G401 (cell line): ENCODE results near the gene RNU6-1. TPM values are rescaled to one million over a fixed set of nuclear protein-coding genes. Genes with fewer than 3 reads are reported as not detected.

Experiments
- DNase-seq: peaks from one replicate; pipeline ENCODE4 v3.0.0-alpha.2; 2015; ENCODE audit warnings: low spot score
- in situ Hi-C: cut with HindIII; loops from 2 replicates; pipeline ENCODE4 v1.10.0; 2016; ENCODE audit warnings: low sequenced_read_pairs, mixed read lengths
- total RNA-seq: library from RNA; depleted of rRNA; stranded (reverse); fragments of >200 nt; shearing (Covaris generic); gene quantifications from 2 replicates; pipeline ENCODE4 v1.2.3, GENCODE V29; 2014

Gene RNU6-1
- total RNA-seq, 1 experiment from 2014 or later, result not detected

GRCh38 chr15:67824197-67824968 lies 15.5 kb downstream of the RNU6-1 start:
- in situ Hi-C loops, result no loop called here
- DNase-seq, result no peak

- no peak for DNase-seq
- in situ Hi-C loops, result no loop called here
These were observed 16.3 kb downstream of the RNU6-1 start for GRCh38 chr15:67823314-67824196.

- in situ Hi-C loops, result no loop called here
- no peak for DNase-seq
These were observed 17.1 kb downstream of the RNU6-1 start for GRCh38 chr15:67822537-67823313.

GRCh38 chr15:67821784-67822440 lies 17.9 kb downstream of the RNU6-1 start:
- in situ Hi-C loops, result no loop called here
- DNase-seq, result no peak

GRCh38 chr15:67820992-67821783 lies 18.7 kb downstream of the RNU6-1 start:
- in situ Hi-C loops, result no loop called here
- no peak for DNase-seq

- in situ Hi-C loops, result no loop called here
- DNase-seq, result no peak
These were observed 19.5 kb downstream of the RNU6-1 start for GRCh38 chr15:67820122-67820991.

GRCh38 chr15:67819636-67820035 lies 20.2 kb downstream of the RNU6-1 start:
- in situ Hi-C loops, result no loop called here
- DNase-seq, result no peak

- in situ Hi-C loops, result no loop called here
- no peak for DNase-seq
These were observed 21.4 kb downstream of the RNU6-1 start for GRCh38 chr15:67818464-67818863.

GRCh38 chr15:67816668-67817067 lies 23.2 kb downstream of the RNU6-1 start:
- in situ Hi-C loops, result no loop called here

GRCh38 chr15:67815036-67815592 lies 24.7 kb downstream of the RNU6-1 start:
- in situ Hi-C loops, result no loop called here

More at GRCh38 chr15:67816668-67817067, 23.2 kb downstream of the RNU6-1 start:
- no peak for DNase-seq

GRCh38 chr15:67813104-67813634 lies 26.7 kb downstream of the RNU6-1 start:
- in situ Hi-C loops, result no loop called here
- DNase-seq, result no peak

More at GRCh38 chr15:67815036-67815592, 24.7 kb downstream of the RNU6-1 start:
- no peak for DNase-seq

- in situ Hi-C loops, result no loop called here
- DNase-seq, result no peak
These were observed 27.6 kb downstream of the RNU6-1 start for GRCh38 chr15:67812241-67812644.

GRCh38 chr15:67809866-67810265 lies 30.0 kb downstream of the RNU6-1 start:
- DNase-seq, result no peak
- in situ Hi-C loops, result no loop called here

GRCh38 chr15:67809441-67809840 lies 30.4 kb downstream of the RNU6-1 start:
- in situ Hi-C loops, result no loop called here
- DNase-seq, result no peak

- no peak for DNase-seq
- in situ Hi-C loops, result no loop called here
These were observed 31.0 kb downstream of the RNU6-1 start for GRCh38 chr15:67808821-67809220.

GRCh38 chr15:67807836-67808235 lies 32.0 kb downstream of the RNU6-1 start:
- DNase-seq, result no peak
- in situ Hi-C loops, result no loop called here

- in situ Hi-C loops, result no loop called here
- DNase-seq, result no peak
These were observed 32.7 kb downstream of the RNU6-1 start for GRCh38 chr15:67807141-67807540.
